Inferior parietal cortex (tissue), 1 donor: ENCODE results near the gene COMMD9.

Experiments
- DNase-seq: peaks from one replicate; pipeline ENCODE4 v3.0.0-alpha.2; 2016; ENCODE audit errors: extremely low spot score

Gene COMMD9

DNA sequence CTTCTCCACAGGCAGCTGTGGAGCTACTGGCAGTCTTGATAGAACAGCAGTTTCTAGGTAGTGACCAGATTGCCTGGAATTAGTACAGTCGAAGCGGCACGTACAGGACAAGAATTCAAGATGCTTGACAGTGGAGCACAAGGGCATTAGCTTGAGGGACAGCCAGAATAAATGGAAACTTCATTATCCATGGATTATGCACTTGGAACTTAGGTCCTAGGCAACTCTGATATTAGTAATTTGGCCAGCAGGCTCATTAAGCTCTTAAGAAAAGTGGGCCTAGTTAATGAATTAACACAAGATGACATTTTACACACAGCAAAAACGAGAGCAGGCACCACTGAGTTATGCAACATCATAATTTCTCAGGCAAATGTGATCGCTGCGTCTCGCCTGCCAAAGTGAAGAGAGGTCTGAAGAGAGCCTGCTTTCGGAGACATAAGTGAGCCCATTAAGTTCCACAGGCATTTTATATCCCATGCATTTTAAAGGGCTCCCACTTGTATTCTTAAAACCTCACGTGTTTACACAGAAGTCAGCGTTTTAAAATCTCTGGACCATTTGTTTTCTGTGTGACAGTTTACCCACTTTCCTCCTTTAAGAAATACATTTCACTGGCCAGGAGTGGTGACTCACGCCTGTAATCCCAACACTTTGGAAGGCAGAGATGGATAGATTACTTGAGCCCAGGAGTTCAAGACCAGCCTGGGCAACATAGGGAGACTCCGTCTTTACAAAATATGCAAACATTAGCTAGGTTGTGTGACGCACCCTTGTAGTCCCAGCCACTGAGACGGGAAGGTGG is 66.2 kb downstream of the COMMD9 start:
- DNase-seq: peak; percentile 47
